ENCODE data around the gene RGS3.

Gene RGS3

GRCh38 chr9:113640418-113640817 lies 176.9 kb downstream of the RGS3 start:
- no peak overlapping the region for H3K4me3 ChIP-seq (ENCODE audit: low read depth, low read length)
- no peak for DNase-seq (ENCODE audit: low read depth)
- TF ChIP-seq, protein P1, sequence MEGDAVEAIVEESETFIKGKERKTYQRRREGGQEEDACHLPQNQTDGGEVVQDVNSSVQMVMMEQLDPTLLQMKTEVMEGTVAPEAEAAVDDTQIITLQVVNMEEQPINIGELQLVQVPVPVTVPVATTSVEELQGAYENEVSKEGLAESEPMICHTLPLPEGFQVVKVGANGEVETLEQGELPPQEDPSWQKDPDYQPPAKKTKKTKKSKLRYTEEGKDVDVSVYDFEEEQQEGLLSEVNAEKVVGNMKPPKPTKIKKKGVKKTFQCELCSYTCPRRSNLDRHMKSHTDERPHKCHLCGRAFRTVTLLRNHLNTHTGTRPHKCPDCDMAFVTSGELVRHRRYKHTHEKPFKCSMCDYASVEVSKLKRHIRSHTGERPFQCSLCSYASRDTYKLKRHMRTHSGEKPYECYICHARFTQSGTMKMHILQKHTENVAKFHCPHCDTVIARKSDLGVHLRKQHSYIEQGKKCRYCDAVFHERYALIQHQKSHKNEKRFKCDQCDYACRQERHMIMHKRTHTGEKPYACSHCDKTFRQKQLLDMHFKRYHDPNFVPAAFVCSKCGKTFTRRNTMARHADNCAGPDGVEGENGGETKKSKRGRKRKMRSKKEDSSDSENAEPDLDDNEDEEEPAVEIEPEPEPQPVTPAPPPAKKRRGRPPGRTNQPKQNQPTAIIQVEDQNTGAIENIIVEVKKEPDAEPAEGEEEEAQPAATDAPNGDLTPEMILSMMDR (conservative IDR thresholded peaks at IDR 0.05; ENCODE audit: low read depth, low read length): no peak

GRCh38 chr9:113641100-113641885 lies 177.8 kb downstream of the RGS3 start:
- no peak for DNase-seq (ENCODE audit: low read depth)
- TF ChIP-seq, protein P1 (conservative IDR thresholded peaks at IDR 0.05; ENCODE audit: low read depth, low read length): no peak
- H3K4me3 ChIP-seq (ENCODE audit: low read depth, low read length): no peak overlapping the region

DNA sequence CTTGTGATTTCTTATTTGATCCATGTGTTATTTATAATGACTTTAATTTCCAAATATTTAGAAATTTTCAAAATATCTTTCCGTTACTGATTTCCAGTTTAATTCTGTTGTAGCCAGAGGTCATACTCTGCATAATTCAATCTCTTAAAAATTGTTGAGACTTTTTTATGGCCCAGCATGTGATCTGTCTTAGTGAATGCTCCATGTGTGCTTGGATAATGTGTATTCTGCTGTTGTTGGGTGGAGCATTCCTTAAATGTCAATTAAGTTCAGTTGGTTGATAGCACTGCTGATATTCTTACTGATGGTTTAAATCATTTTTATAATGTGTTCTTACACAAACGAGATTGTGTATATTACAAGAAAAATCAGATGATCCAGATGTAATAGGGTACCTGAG lies 180.8 kb downstream of the RGS3 start:
- H3K4me3 ChIP-seq (ENCODE audit: low read depth, low read length): no peak overlapping the region
- no peak for DNase-seq (ENCODE audit: low read depth)
- TF ChIP-seq, protein P1 (conservative IDR thresholded peaks at IDR 0.05; ENCODE audit: low read depth, low read length): no peak

DNA sequence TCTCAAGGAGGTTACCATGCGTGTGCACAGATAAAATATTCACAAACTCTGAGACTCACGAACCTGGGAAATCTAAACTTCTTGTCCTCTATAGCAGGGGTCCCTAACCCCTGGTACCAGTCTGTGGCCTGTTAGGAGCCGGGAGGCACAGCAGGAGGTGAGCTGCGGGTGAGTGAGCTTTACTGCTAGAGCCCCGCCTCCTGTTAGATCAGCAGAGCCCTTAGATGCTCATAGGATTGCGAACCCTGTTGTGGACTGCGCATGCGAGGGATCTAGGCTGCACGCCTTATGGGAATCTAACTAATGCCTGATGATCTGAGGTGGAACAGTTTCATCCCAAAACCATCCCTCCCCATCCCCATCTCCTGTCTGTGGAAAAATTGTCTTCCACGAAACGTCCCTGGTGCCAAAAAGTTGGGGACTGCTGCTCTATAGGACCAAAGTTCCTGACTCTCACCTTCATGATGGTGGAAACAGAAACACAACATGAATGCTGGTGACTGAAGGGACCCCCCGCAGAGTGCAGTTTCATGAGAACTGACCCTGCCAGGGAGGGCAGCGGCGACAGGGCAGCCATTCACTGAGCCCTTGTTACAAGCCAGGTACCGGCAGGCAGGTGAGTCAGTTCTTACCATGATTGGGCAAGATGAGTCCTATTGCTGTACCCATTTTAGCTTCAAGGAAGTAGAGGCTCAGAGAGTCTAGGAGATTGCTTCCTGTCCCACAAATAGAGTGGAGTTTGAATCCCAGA lies 181.9 kb downstream of the RGS3 start:
- H3K4me3 ChIP-seq (ENCODE audit: low read depth, low read length): no peak overlapping the region
- TF ChIP-seq, protein P1 (conservative IDR thresholded peaks at IDR 0.05; ENCODE audit: low read depth, low read length): no peak
- no peak for DNase-seq (ENCODE audit: low read depth)

GRCh38 chr9:113645978-113646253 lies 182.4 kb downstream of the RGS3 start:
- DNase-seq (ENCODE audit: low read depth): no peak
- H3K4me3 ChIP-seq (ENCODE audit: low read depth, low read length): no peak overlapping the region
- TF ChIP-seq, protein P1 (conservative IDR thresholded peaks at IDR 0.05; ENCODE audit: low read depth, low read length): no peak

DNA sequence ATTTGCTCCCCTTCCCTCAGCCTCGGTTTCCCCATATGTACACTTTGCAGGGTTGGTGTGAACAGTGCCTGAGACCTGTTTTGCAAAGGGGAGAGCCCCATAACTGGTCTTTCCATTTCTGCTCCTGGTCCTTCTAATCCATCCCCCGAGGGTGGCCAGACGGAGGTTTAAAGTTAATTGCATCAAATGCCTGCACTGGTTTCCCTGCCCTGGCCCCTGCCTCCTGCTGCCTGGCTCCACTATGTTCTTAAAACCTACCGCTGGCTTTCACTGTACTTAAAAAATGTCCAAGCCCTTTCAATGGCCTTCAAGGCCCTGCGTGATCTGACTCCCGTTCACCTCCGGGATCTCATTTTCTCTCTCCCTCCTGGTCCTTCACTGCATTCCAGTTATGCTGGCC lies 183.0 kb downstream of the RGS3 start:
- TF ChIP-seq, protein P1 (conservative IDR thresholded peaks at IDR 0.05; ENCODE audit: low read depth, low read length): no peak
- DNase-seq (ENCODE audit: low read depth): no peak

More for the DNA sequence above, 183.0 kb downstream of the RGS3 start:
- H3K4me3 ChIP-seq (ENCODE audit: low read depth, low read length): no peak overlapping the region

Data from choroid plexus epithelial cell (primary cell).